ENCODE data around the gene ADAMTSL4.

Gene ADAMTSL4

GRCh38 chr1:150548632-150549495 is at the start of gene ADAMTSL4:
TSS of gene ADAMTSL4 (plus strand) at chr1:150549408. CDS start at chr1:150552289, 2,881 bp downstream.
- no peaks in the 10 kb centered on the region for H3K36me3 ChIP-seq (ENCODE audit: control insufficient read depth in 2 of 2, insufficient read depth in 2 of 2, low read length in 2 of 2)
- peak within 1 kb of the TSS; percentile 52 to 63 for H3K9ac ChIP-seq (ENCODE audit: low read depth in 1 of 2, low read length in 2 of 2)
- H3K27ac ChIP-seq (ENCODE audit: low read depth in 2 of 2, low read length in 2 of 2) = peak within 1 kb of the TSS; percentile 52 to 66
- peaks cover 3 to 15% of the 10 kb centered on the region in 2 donors for H3K4me1 ChIP-seq (ENCODE audit: control insufficient read depth in 2 of 2, insufficient read depth in 2 of 2, low read length in 2 of 2)
- peaks cover 0 to 8% of the 10 kb centered on the region in 2 donors for H3K27me3 ChIP-seq (ENCODE audit: control insufficient read depth in 2 of 2, insufficient read depth in 2 of 2, low read length in 2 of 2)
- H3K4me3 ChIP-seq (ENCODE audit: low read length in 2 of 2) = peak within 1 kb of the TSS; percentile 59 to 67
- H3K9me3 ChIP-seq (ENCODE audit: control insufficient read depth in 2 of 2, low read length in 2 of 2) = no peaks in the 10 kb centered on the region

DNA sequence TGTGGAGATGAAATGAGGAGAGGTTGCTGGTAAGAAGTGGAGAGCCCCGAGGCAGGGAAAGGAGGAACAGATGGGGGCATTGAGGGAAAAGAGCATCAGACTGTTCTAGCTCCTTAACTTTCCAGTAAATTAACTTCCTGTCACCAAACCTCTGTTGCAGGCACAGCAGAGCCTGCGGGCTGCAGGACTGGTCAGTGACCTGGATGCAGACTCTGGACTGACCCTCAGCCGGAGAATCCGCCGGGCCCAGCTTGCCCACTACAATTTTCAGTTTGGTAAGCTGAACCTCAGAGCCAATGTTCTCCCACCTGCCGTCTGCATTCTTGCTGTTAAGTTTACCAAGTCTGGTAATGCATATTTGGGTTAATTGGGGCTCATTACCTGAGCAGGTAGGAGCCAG is 43.8 kb upstream of the ADAMTSL4 start:
- Histone ChIP-seq H3K36me3 (ENCODE audit: control insufficient read depth in 2 of 2, insufficient read depth in 2 of 2, low read length in 2 of 2) (peaks cover 20 to 36% of the 10 kb centered on the region in 2 donors), H3K9me3 (ENCODE audit: control insufficient read depth in 2 of 2, low read length in 2 of 2) (no peaks in the 10 kb centered on the region), H3K27ac (ENCODE audit: low read depth in 2 of 2, low read length in 2 of 2) (no peak overlapping the region), H3K4me1 (ENCODE audit: control insufficient read depth in 2 of 2, insufficient read depth in 2 of 2, low read length in 2 of 2) (peaks cover 0 to 2% of the 10 kb centered on the region in 2 donors), H3K9ac (ENCODE audit: low read depth in 1 of 2, low read length in 2 of 2) (no peak overlapping the region), H3K4me3 (ENCODE audit: low read length in 2 of 2) (no peak overlapping the region), H3K27me3 (ENCODE audit: control insufficient read depth in 2 of 2, insufficient read depth in 2 of 2, low read length in 2 of 2) (no peaks in the 10 kb centered on the region)

DNA sequence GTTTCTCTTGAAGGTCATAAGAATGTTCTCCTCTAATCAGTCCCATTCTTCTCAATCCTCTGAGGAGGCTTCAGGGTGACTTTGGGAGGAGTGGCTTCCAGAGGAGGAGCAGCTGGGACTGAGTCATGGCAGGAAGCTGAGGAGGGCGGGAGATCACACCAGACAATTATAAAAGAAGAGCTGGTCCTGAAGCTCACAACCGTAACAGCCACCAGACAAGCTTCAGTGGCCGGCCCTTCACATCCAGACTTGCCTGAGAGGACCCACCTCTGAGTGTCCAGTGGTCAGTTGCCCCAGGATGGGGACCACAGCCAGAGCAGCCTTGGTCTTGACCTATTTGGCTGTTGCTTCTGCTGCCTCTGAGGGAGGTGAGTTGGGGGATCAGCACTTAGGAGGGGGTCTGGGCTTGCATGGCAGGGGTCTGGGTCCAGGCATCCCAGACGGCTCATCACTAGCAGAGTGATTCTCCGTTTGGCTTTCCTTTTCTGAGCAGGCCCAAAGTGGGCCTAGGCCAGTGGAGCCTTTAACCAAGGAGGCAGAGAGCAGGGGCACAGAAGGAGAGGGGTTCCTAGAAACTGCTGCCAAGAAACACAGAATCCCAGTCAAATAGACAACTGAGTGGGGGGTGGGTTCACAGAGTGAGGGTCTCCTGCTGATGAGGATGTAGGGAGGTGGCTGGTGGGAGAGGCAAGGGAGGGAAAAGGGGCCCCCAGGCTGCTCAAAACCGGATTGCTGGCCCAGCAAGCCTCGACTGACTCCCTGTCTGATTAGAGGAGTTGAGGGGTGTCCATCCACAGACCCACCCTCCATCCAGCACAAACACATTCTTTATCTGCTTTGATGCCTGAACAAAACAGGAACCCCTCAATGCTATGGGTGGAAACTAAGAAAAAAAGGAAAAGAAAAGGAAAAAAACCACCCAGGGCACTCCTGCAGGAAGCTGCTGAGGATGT is 41.0 kb upstream of the ADAMTSL4 start, which contains the start of gene ECM1:
Gene ECM1, plus strand, starts transcription at position 198 of the 953 bp plus-strand sequence. Its CDS starts 101 bp downstream, at position 299.
- Histone ChIP-seq H3K4me3 (ENCODE audit: low read length in 2 of 2) (peak within 1 kb of the TSS; percentile 34 to 41), H3K9ac (ENCODE audit: low read depth in 1 of 2, low read length in 2 of 2) (peak within 1 kb of the TSS; percentile 36 to 55)

DNA sequence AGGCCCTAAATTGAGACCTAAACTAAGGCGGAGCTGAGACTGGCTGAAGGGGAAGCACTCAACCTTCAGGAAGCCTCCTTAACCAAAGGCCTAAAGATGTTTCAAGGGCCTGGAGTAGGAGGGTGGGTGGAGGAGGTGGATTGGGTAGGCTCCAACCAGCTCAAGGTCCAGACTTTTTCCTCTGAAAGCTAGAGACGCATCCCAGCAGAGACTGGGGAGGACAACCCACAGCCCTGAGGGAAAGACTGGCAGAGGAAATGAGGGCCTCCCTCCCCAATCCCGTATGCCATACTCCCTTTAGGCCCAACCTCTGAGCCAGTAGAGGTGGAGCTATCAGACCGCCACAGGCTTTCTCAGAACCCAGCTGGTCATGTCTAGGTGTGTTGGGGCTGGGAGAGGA is 40.2 kb upstream of the ADAMTSL4 start:
- Histone ChIP-seq H3K36me3 (ENCODE audit: control insufficient read depth in 2 of 2, insufficient read depth in 2 of 2, low read length in 2 of 2) (peaks cover 23 to 31% of the 10 kb centered on the region in 2 donors), H3K4me1 (ENCODE audit: control insufficient read depth in 2 of 2, insufficient read depth in 2 of 2, low read length in 2 of 2) (peaks cover 0 to 2% of the 10 kb centered on the region in 2 donors), H3K27me3 (ENCODE audit: control insufficient read depth in 2 of 2, insufficient read depth in 2 of 2, low read length in 2 of 2) (no peaks in the 10 kb centered on the region), H3K4me3 (ENCODE audit: low read length in 2 of 2) (no peak overlapping the region), H3K9me3 (ENCODE audit: control insufficient read depth in 2 of 2, low read length in 2 of 2) (no peaks in the 10 kb centered on the region), H3K27ac (ENCODE audit: low read depth in 2 of 2, low read length in 2 of 2) (no peak overlapping the region), H3K9ac (ENCODE audit: low read depth in 1 of 2, low read length in 2 of 2) (no peak overlapping the region)

More for the DNA sequence above, 41.0 kb upstream of the ADAMTSL4 start, which contains the start of gene ECM1:
- Histone ChIP-seq H3K27me3 (ENCODE audit: control insufficient read depth in 2 of 2, insufficient read depth in 2 of 2, low read length in 2 of 2) (no peaks in the 10 kb centered on the region), H3K9me3 (ENCODE audit: control insufficient read depth in 2 of 2, low read length in 2 of 2) (no peaks in the 10 kb centered on the region), H3K27ac (ENCODE audit: low read depth in 2 of 2, low read length in 2 of 2) (peak within 1 kb of the TSS; percentile 70), H3K36me3 (ENCODE audit: control insufficient read depth in 2 of 2, insufficient read depth in 2 of 2, low read length in 2 of 2) (peaks cover 25 to 33% of the 10 kb centered on the region in 2 donors), H3K4me1 (ENCODE audit: control insufficient read depth in 2 of 2, insufficient read depth in 2 of 2, low read length in 2 of 2) (peaks cover 0 to 2% of the 10 kb centered on the region in 2 donors)

DNA sequence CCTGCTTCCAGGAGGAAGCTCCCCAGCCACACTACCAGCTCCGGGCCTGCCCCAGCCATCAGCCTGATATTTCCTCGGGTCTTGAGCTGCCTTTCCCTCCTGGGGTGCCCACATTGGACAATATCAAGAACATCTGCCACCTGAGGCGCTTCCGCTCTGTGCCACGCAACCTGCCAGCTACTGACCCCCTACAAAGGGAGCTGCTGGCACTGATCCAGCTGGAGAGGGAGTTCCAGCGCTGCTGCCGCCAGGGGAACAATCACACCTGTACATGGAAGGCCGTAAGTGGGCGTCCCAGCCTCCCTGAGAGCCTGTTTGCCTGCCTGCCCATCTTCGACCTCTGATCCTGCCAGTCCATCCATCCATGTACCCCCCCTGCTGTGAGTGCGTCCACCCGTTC is 37.7 kb upstream of the ADAMTSL4 start:
- H3K4me1 ChIP-seq (ENCODE audit: control insufficient read depth in 2 of 2, insufficient read depth in 2 of 2, low read length in 2 of 2) = peaks cover 6 to 8% of the 10 kb centered on the region in 2 donors
- H3K9ac ChIP-seq (ENCODE audit: low read depth in 1 of 2, low read length in 2 of 2) = no peak overlapping the region
- no peaks in the 10 kb centered on the region for H3K9me3 ChIP-seq (ENCODE audit: control insufficient read depth in 2 of 2, low read length in 2 of 2)
- no peak overlapping the region for H3K27ac ChIP-seq (ENCODE audit: low read depth in 2 of 2, low read length in 2 of 2)
- H3K27me3 ChIP-seq (ENCODE audit: control insufficient read depth in 2 of 2, insufficient read depth in 2 of 2, low read length in 2 of 2) = no peaks in the 10 kb centered on the region
- peaks cover 7 to 9% of the 10 kb centered on the region in 2 donors for H3K36me3 ChIP-seq (ENCODE audit: control insufficient read depth in 2 of 2, insufficient read depth in 2 of 2, low read length in 2 of 2)
- H3K4me3 ChIP-seq (ENCODE audit: low read length in 2 of 2) = no peak overlapping the region

DNA sequence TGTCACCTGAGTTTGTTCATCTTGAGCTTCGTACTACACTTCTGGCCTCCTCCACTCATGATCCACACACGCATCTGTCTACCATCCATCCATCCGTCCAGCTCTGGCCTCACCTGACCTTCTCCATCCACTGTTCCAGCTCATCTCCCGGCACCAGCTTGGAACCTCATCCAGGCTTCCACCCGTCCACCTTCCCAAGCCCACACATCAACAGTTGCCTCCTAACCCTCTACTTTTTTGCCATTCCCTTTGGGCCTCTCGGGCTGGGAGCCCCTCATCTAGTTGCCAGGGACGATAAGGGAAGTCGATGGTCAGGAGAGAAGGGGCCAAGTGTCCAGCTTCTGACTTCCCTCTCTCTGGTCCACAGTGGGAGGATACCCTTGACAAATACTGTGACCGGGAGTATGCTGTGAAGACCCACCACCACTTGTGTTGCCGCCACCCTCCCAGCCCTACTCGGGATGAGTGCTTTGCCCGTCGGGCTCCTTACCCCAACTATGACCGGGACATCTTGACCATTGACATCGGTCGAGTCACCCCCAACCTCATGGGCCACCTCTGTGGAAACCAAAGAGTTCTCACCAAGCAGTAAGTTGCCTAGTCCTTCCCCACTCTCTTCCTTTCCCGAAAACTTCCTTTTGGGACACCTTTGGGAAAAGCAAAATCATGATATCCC is 37.1 kb upstream of the ADAMTSL4 start:
- no peak overlapping the region for H3K4me3 ChIP-seq (ENCODE audit: low read length in 2 of 2)
- H3K36me3 ChIP-seq (ENCODE audit: control insufficient read depth in 2 of 2, insufficient read depth in 2 of 2, low read length in 2 of 2) = peaks cover 3 to 4% of the 10 kb centered on the region in 2 donors
- no peak overlapping the region for H3K9ac ChIP-seq (ENCODE audit: low read depth in 1 of 2, low read length in 2 of 2)
- peaks cover 8 to 11% of the 10 kb centered on the region in 2 donors for H3K4me1 ChIP-seq (ENCODE audit: control insufficient read depth in 2 of 2, insufficient read depth in 2 of 2, low read length in 2 of 2)
- H3K27me3 ChIP-seq (ENCODE audit: control insufficient read depth in 2 of 2, insufficient read depth in 2 of 2, low read length in 2 of 2) = no peaks in the 10 kb centered on the region
- no peak overlapping the region for H3K27ac ChIP-seq (ENCODE audit: low read depth in 2 of 2, low read length in 2 of 2)
- no peaks in the 10 kb centered on the region for H3K9me3 ChIP-seq (ENCODE audit: control insufficient read depth in 2 of 2, low read length in 2 of 2)

DNA sequence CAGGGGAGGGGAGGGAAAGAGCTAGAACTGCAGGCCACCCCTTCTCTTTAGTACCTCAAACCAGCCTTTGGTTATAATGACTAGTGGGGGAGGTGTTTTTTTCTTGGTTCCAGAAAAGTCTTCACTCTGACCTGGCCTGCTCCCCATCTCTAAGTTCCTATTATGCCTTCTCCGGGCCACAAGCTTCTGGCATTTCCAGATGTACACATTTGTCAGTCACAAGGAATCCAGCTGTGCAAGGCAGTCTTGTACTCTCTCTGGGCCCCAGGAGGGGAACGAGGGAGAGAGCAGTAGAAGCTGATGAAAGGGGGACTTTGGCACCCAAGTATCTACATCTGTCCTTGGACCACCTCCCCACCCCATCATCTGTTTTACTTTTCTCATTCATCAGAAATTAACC is 36.4 kb upstream of the ADAMTSL4 start:
- Histone ChIP-seq H3K4me3 (ENCODE audit: low read length in 2 of 2) (no peak overlapping the region), H3K4me1 (ENCODE audit: control insufficient read depth in 2 of 2, insufficient read depth in 2 of 2, low read length in 2 of 2) (peaks cover 8 to 11% of the 10 kb centered on the region in 2 donors)

DNA sequence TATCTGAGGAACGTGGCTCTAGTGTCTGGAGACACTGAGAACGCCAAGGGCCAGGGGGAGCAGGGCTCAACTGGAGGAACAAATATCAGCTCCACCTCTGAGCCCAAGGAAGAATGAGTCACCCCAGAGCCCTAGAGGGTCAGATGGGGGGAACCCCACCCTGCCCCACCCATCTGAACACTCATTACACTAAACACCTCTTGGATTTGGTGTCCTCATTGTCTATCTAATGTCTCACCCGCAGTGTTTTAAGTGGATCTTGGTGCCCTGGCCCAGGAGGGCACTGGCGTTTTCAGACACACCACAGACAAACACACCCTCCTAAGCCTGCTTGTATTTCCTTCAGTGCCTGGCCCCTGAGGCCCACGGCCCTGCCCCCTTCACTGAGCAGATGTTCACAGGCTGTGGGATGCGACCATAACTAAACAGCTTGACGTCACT is 35.8 kb upstream of the ADAMTSL4 start:
- H3K4me1 ChIP-seq (ENCODE audit: control insufficient read depth in 2 of 2, insufficient read depth in 2 of 2, low read length in 2 of 2) = peaks cover 6 to 11% of the 10 kb centered on the region in 2 donors
- no peaks in the 10 kb centered on the region for H3K27me3 ChIP-seq (ENCODE audit: control insufficient read depth in 2 of 2, insufficient read depth in 2 of 2, low read length in 2 of 2)
- H3K9ac ChIP-seq (ENCODE audit: low read depth in 1 of 2, low read length in 2 of 2) = no peak overlapping the region

More for the DNA sequence above, 36.4 kb upstream of the ADAMTSL4 start:
- Histone ChIP-seq H3K27ac (ENCODE audit: low read depth in 2 of 2, low read length in 2 of 2) (no peak overlapping the region), H3K27me3 (ENCODE audit: control insufficient read depth in 2 of 2, insufficient read depth in 2 of 2, low read length in 2 of 2) (no peaks in the 10 kb centered on the region), H3K36me3 (ENCODE audit: control insufficient read depth in 2 of 2, insufficient read depth in 2 of 2, low read length in 2 of 2) (peaks cover 3 to 4% of the 10 kb centered on the region in 2 donors), H3K9ac (ENCODE audit: low read depth in 1 of 2, low read length in 2 of 2) (no peak overlapping the region), H3K9me3 (ENCODE audit: control insufficient read depth in 2 of 2, low read length in 2 of 2) (no peaks in the 10 kb centered on the region)

DNA sequence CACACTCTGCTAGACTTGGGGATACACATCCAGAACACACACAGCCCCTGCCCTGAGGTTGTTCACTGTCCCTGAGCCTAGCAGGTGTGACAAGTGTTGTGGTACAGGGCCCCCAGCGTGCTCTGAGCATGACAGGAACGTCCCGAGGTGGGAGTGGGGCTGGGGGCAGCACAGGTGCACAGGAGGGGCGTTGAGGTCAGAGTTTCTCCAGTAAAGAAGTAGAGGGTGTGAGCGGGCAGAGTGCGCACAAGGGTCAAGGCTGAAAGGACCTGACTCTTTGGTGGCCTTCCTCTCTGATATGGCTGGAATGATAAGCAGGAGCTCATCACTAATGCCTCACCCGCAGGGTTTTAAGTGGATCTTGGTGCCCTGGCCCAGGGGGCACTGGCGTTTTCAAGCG is 34.9 kb upstream of the ADAMTSL4 start:
- Histone ChIP-seq H3K4me3 (ENCODE audit: low read length in 2 of 2) (no peak overlapping the region), H3K27ac (ENCODE audit: low read depth in 2 of 2, low read length in 2 of 2) (peak overlapping the region in 1 of 2 donors; percentile 1), H3K9me3 (ENCODE audit: control insufficient read depth in 2 of 2, low read length in 2 of 2) (no peaks in the 10 kb centered on the region), H3K9ac (ENCODE audit: low read depth in 1 of 2, low read length in 2 of 2) (no peak overlapping the region), H3K27me3 (ENCODE audit: control insufficient read depth in 2 of 2, insufficient read depth in 2 of 2, low read length in 2 of 2) (no peaks in the 10 kb centered on the region), H3K4me1 (ENCODE audit: control insufficient read depth in 2 of 2, insufficient read depth in 2 of 2, low read length in 2 of 2) (peaks cover 6 to 11% of the 10 kb centered on the region in 2 donors), H3K36me3 (ENCODE audit: control insufficient read depth in 2 of 2, insufficient read depth in 2 of 2, low read length in 2 of 2) (peaks cover 3 to 4% of the 10 kb centered on the region in 2 donors)

More for the DNA sequence above, 35.8 kb upstream of the ADAMTSL4 start:
- H3K4me3 ChIP-seq (ENCODE audit: low read length in 2 of 2) = no peak overlapping the region
- peaks cover 3 to 4% of the 10 kb centered on the region in 2 donors for H3K36me3 ChIP-seq (ENCODE audit: control insufficient read depth in 2 of 2, insufficient read depth in 2 of 2, low read length in 2 of 2)
- H3K9me3 ChIP-seq (ENCODE audit: control insufficient read depth in 2 of 2, low read length in 2 of 2) = no peaks in the 10 kb centered on the region
- no peak overlapping the region for H3K27ac ChIP-seq (ENCODE audit: low read depth in 2 of 2, low read length in 2 of 2)
